GM10266 (cell line): ENCODE data around the gene DBN1.

Experiments used
- DNase-seq: peaks from one replicate; pipeline ENCODE4 v3.0.0; 2012; ENCODE audit errors: extremely low spot score
- CTCF ChIP-seq: IDR thresholded peaks from 2 replicates; pipeline ENCODE4 v1.5.1; 2012; ENCODE audit warnings: mild to moderate bottlenecking, low read depth; ENCODE audit not compliant: control insufficient read depth, insufficient read depth; ENCODE audit errors: missing control alignments

The DBN1 gene

GRCh38 chr5:177473443-177474001 lies at the start of gene DBN1:
Gene DBN1, minus strand, starts transcription at chr5:177473634. Its CDS starts 113 bp downstream, at chr5:177473521.
- TF ChIP-seq CTCF: no peak
- peak; percentile 95 for DNase-seq

GRCh38 chr5:177520916-177521513 lies 47.6 kb upstream of the DBN1 start:
- no peak for TF ChIP-seq CTCF
- DNase-seq: no peak

- TF ChIP-seq CTCF: no peak
- DNase-seq: no peak
These were observed 46.8 kb upstream of the DBN1 start for GRCh38 chr5:177520271-177520670.

GRCh38 chr5:177519463-177520235 lies 46.2 kb upstream of the DBN1 start:
- no peak for TF ChIP-seq CTCF

GRCh38 chr5:177516601-177517568 lies 43.5 kb upstream of the DBN1 start, which contains the start of gene DDX41:
Gene DDX41, minus strand, starts transcription at chr5:177516961. Its CDS starts 16 bp downstream, at chr5:177516945.
- DNase-seq: peak; percentile 99
- peak; percentile 8 for TF ChIP-seq CTCF

More at GRCh38 chr5:177519463-177520235, 46.2 kb upstream of the DBN1 start:
- DNase-seq: no peak

GRCh38 chr5:177515580-177515979 lies 42.1 kb upstream of the DBN1 start:
- no peak for DNase-seq
- no peak for TF ChIP-seq CTCF
